ENCODE data around the gene KIF2A.

GRCh38 chr5:62386824-62387223 is 80.8 kb downstream of the KIF2A start:
- TF ChIP-seq CTCF (conservative IDR thresholded peaks at IDR 0.05 in 1 of 2, IDR thresholded peaks at IDR 0.05 in 1 of 2; ENCODE audit: extremely low read depth in 1 of 2, insufficient read depth in 1 of 2, low read depth in 1 of 2, low read length in 2 of 2) (no peak), EZH2 (IDR thresholded peaks at IDR 0.05; ENCODE audit: borderline replicate concordance, low read length) (no peak)
